ENCODE data around the gene XKR3.
"Not testable (repeated sequence)": the region's sequence is repeated elsewhere in the genome, so short reads cannot be mapped to it uniquely, and the experiment has no call there.

XKR3 gene

GRCh38 chr22:16824716-16825687 is at the start of gene XKR3:
Gene XKR3, minus strand, starts transcription at chr22:16825411. Its CDS starts 17,338 bp downstream, at chr22:16808073.
- DNase-seq = no peak

- DNase-seq = not testable (repeated sequence)
Measured at GRCh38 chr22:16869640-16870039, 44.4 kb upstream of the XKR3 start.

- DNase-seq = no peak
Measured at GRCh38 chr22:16866167-16866566, 41.0 kb upstream of the XKR3 start.

GRCh38 chr22:16856851-16857250 is 31.6 kb upstream of the XKR3 start:
- DNase-seq = not testable (repeated sequence)

- DNase-seq = no peak
Measured at GRCh38 chr22:16854631-16855030, 29.4 kb upstream of the XKR3 start.

GRCh38 chr22:16851268-16851996 is 26.2 kb upstream of the XKR3 start:
- not testable (repeated sequence) for DNase-seq

- no peak for DNase-seq
Measured at GRCh38 chr22:16847271-16847670, 22.1 kb upstream of the XKR3 start.

GRCh38 chr22:16845881-16846280 is 20.7 kb upstream of the XKR3 start:
- no peak for DNase-seq

GRCh38 chr22:16845465-16845864 is 20.3 kb upstream of the XKR3 start:
- DNase-seq = no peak

- DNase-seq = no peak
Measured at GRCh38 chr22:16844529-16844928, 19.3 kb upstream of the XKR3 start.

- no peak for DNase-seq
Measured at GRCh38 chr22:16838073-16838472, 12.9 kb upstream of the XKR3 start.

- DNase-seq = no peak
Measured at GRCh38 chr22:16834971-16835370, 9.8 kb upstream of the XKR3 start.

- no peak for DNase-seq
Measured at GRCh38 chr22:16831257-16831656, 6.0 kb upstream of the XKR3 start.

GRCh38 chr22:16829985-16830384 is 4.8 kb upstream of the XKR3 start:
- no peak for DNase-seq

- no peak for DNase-seq
Measured at GRCh38 chr22:16828876-16829275, 3.7 kb upstream of the XKR3 start.

- DNase-seq = no peak
Measured at GRCh38 chr22:16827506-16827905, 2.3 kb upstream of the XKR3 start.

GRCh38 chr22:16819249-16819648 is 6.0 kb downstream of the XKR3 start:
- DNase-seq = no peak

GRCh38 chr22:16818538-16818937 is 6.7 kb downstream of the XKR3 start:
- no peak for DNase-seq

- no peak for DNase-seq
Measured at GRCh38 chr22:16815073-16815472, 10.1 kb downstream of the XKR3 start.

- no peak for DNase-seq
Measured at GRCh38 chr22:16810188-16810802, 14.9 kb downstream of the XKR3 start.

GRCh38 chr22:16808744-16809143 is 16.5 kb downstream of the XKR3 start:
- DNase-seq = no peak

GRCh38 chr22:16807109-16807508 is 18.1 kb downstream of the XKR3 start:
- no peak for DNase-seq

- no peak for DNase-seq
Measured at GRCh38 chr22:16806401-16806800, 18.8 kb downstream of the XKR3 start.

Measured in activated naive CD4-positive, alpha-beta T cell (primary cell).